NK-92 (cell line): Measurements from ENCODE around the gene VRK1.
A peak's percentile ranks its signal among the peaks of the same experiment; 100 is the strongest.
"Not testable (repeated sequence)": the region's sequence is repeated elsewhere in the genome, so short reads cannot be mapped to it uniquely, and the experiment has no call there.

Experiments used
- DNase-seq: peaks from one replicate; lab custom pipeline; 2025; ENCODE audit not compliant: unreplicated experiment; lab: John Stamatoyannopoulos, UW

Gene VRK1

GRCh38 chr14:96796851-96797581 lies at the start of gene VRK1:
VRK1 (plus strand) TSS chr14:96797382; CDS start chr14:96833472, 36,090 bp downstream.
- DNase-seq = peak; percentile 65

DNA sequence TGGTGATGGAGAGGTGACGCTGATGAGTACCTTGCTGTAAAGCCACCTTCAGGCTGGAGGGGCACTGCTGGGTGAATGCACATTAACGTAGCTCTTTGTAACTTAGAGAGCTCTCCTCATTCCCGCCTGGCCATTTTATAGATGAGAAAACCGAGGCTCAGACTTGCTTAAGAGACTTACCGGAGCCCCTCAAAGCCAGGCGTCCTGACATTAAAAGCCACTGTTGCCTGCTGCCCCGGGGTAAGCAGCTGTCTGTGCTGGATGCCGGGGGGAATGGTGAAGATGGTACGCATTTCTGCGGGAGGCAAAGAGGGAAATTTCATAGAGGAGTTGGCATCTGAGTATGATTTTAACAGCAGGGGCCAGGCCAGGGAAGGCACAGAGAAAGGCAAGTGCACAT lies 49.6 kb upstream of the VRK1 start:
- DNase-seq = no peak

DNA sequence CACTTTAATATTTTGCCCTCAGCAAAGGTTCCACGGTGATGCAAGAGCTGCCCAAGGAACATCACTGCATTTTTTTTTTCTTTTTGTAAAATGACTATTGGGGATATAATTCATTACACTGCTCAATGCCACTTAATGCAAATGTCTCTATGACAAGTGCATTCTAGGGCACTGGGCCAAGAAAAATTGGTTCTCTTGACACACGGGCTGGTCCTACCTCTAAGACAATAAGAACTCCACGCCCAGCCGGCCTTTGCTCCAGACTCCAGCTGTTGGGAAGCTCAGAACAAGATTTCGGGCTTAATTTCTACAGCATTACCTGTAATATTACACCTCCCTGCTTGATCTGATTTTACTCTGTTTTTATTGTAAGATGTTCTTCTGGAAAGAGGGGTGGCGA lies 48.8 kb upstream of the VRK1 start:
- DNase-seq = no peak

DNA sequence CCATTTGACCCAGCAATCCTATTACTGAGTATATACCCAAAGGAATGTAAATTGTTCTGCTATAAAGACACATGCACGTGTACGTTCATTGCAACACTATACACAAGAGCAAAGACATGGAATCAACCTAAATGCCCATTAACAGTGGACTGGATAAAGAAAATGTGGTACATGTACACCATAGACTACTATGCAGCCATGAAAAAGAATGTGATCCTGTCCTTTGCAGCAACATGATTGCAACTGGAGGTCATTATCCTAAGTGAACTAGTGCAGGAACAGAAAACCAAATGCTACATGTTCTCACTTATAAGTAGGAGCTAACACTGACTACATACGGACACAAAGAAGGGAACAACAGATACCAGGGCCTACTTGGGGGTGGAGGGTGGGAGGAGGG lies 45.7 kb upstream of the VRK1 start:
- no peak for DNase-seq

GRCh38 chr14:96752125-96752524 lies 45.1 kb upstream of the VRK1 start:
- DNase-seq = no peak

GRCh38 chr14:96752594-96752993 lies 44.6 kb upstream of the VRK1 start:
- no peak for DNase-seq

DNA sequence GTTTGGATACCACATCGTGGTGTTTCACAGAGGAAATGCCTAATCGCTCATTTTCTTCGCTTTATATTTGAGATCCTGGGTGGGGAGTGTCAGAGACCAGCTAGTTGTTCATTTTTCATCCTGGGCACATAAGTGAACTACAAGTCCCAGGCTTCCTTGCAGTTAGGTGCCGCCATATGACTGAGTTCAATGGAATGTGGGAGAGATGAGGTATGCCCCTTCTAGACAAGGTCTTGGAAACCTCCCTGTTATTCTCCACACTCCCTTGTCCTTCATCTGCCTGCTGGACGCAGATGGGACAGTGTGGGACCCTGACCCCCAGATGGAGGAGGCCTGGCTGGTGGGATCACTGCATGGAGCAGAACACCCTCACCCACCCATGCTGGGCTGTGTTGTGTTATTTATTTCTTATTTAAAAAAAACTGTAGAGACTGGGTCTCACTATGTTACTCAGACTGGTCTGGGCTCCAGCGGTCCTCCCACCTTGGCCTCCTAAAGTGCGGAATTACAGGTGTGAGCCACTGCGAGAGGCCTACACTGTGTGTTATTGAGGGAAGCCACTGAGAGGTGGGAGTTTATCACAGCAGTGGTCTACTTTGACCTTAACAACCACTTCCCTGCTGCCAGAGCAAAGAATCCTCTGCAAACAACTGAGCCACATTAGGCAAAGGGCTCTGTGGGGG lies 42.9 kb upstream of the VRK1 start:
- no peak for DNase-seq

GRCh38 chr14:96754845-96755184 lies 42.4 kb upstream of the VRK1 start:
- DNase-seq = no peak

DNA sequence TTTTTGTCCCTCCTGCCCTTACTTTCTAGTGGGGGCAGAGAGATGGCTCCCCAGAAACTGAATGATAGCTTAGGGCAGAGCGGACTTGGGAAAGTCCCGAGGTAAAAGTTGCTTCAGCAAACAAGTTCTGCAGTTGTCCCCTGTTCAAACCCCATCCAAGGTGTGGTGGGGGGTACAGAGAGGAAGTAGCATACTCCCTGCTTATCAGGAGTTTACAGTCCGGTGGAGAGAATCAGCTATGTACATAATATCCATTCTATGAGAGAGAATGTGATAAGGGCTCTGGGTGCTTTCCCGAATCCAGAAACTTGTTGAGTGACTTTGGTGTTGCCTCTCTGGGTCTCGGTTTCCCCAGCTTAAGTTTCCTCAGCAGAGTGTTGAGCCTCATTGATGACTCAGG lies 40.4 kb upstream of the VRK1 start:
- DNase-seq = no peak

DNA sequence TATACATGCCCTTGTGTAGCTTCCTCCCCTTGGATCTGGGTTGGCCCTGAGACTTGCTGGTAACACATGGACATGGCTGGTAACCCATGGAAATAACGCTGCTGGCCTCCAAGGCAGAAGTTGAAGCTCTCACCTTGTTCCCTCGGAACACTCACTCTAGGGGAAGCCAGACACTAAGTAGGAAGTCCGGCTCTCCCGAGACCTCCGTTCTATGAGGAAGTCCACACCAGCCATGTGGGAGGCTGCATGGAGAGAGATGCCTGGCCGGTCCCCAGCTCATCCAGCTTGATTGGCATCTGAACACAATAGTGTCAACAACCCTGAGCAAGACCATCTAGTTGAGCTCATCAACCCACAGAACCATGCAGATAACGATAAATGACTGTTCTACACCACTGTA lies 39.7 kb upstream of the VRK1 start:
- no peak for DNase-seq

GRCh38 chr14:96761066-96761465 lies 36.1 kb upstream of the VRK1 start:
- DNase-seq = no peak

DNA sequence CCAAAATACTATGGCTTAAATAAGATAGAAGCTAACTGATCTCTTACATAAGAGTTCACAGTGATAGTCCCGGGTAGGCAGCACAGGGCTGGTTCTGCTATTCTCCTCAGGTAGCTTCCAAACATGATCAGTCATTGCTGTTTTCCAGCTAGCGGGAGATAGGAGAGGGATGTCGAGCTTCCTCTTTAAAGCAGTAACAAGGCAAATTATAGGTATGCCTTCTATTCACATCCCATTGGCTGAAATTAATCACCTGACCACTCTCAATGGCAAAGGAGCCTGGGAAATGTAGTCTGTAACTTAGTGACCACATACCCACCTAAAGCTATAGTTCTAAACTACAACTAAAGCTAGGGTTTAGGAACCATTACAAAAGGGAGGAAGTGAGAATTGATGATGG lies 34.5 kb upstream of the VRK1 start:
- no peak for DNase-seq

- DNase-seq = no peak
Measured at GRCh38 chr14:96764012-96764411, 33.2 kb upstream of the VRK1 start.

GRCh38 chr14:96765205-96765604 lies 32.0 kb upstream of the VRK1 start:
- DNase-seq = not testable (repeated sequence)

GRCh38 chr14:96772929-96773328 lies 24.3 kb upstream of the VRK1 start:
- no peak for DNase-seq

DNA sequence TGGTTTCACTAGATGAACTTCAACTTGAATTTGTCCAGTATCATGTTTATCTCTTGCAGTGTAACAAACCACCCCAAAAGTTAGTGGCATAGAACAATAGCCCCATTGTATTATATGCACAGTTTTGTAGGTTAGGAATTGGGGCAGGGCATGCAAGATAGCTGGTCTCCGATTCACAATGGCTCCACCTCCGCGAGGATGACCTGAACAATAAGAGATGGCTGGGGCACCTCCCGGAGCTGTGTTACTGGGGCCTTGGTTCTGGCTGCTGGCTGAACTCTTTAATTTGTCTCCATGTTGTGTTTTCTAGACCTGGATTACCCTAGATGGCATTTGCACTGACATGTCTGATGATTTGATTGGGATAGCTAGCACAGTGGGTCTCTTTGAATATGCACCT lies 20.4 kb upstream of the VRK1 start:
- no peak for DNase-seq

- DNase-seq = no peak
Measured at GRCh38 chr14:96780500-96780899, 16.7 kb upstream of the VRK1 start.

GRCh38 chr14:96781371-96781770 lies 15.8 kb upstream of the VRK1 start:
- DNase-seq = no peak

- DNase-seq = no peak
Measured at GRCh38 chr14:96782436-96782835, 14.7 kb upstream of the VRK1 start.

- no peak for DNase-seq
Measured at GRCh38 chr14:96783043-96783914, 13.9 kb upstream of the VRK1 start.

DNA sequence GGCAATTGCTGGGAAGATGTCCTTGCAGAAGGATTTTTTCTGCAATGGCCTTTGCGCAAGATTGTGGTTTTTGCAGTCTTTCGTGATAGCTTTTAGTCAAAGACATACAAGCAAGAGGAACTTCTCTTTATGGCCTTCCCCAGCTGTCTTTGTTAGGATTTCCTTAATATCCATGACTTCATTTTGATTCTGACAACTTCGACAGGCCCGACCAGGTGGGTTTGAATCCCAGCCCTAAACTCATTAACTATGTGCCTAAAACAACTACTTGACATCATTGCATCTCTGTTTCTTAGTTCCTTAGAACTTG lies 13.3 kb upstream of the VRK1 start:
- DNase-seq = no peak

GRCh38 chr14:96790186-96790585 lies 7.0 kb upstream of the VRK1 start:
- DNase-seq = no peak
